Measurements from ENCODE around the gene SPATA2L.
A peak's percentile ranks its signal among the peaks of the same experiment; 100 is the strongest.

The SPATA2L gene, protein sequence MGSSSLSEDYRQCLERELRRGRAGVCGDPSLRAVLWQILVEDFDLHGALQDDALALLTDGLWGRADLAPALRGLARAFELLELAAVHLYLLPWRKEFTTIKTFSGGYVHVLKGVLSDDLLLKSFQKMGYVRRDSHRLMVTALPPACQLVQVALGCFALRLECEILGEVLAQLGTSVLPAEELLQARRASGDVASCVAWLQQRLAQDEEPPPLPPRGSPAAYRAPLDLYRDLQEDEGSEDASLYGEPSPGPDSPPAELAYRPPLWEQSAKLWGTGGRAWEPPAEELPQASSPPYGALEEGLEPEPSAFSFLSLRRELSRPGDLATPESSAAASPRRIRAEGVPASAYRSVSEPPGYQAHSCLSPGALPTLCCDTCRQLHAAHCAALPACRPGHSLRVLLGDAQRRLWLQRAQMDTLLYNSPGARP
- long read RNA-seq, donor 1, partial matches to known transcripts = 0 of 7 reads
- long read RNA-seq, donor 1, other reads (novel, unspliced or antisense) = 0 of 7 reads
- long read RNA-seq, donor 2, partial matches to known transcripts = 8 of 9 reads
- long read RNA-seq, donor 2, other reads (novel, unspliced or antisense) = 0 of 9 reads
- long read RNA-seq, donor 3, partial matches to known transcripts = 0 of 1 reads
- long read RNA-seq, donor 3, other reads (novel, unspliced or antisense) = 0 of 1 reads
- long read RNA-seq, donor 4, partial matches to known transcripts = 0 of 4 reads
- long read RNA-seq, donor 4, other reads (novel, unspliced or antisense) = 0 of 4 reads
- long read RNA-seq, donor 5, partial matches to known transcripts = 9 of 9 reads
- long read RNA-seq, donor 5, other reads (novel, unspliced or antisense) = 0 of 9 reads
- long read RNA-seq, donor 6, partial matches to known transcripts = 0 of 4 reads
- long read RNA-seq, donor 6, other reads (novel, unspliced or antisense) = 0 of 4 reads
- long read RNA-seq, donor 7 = 0 reads
- long read RNA-seq, donor 8, partial matches to known transcripts = 0 of 2 reads
- long read RNA-seq, donor 8, other reads (novel, unspliced or antisense) = 0 of 2 reads

DNA sequence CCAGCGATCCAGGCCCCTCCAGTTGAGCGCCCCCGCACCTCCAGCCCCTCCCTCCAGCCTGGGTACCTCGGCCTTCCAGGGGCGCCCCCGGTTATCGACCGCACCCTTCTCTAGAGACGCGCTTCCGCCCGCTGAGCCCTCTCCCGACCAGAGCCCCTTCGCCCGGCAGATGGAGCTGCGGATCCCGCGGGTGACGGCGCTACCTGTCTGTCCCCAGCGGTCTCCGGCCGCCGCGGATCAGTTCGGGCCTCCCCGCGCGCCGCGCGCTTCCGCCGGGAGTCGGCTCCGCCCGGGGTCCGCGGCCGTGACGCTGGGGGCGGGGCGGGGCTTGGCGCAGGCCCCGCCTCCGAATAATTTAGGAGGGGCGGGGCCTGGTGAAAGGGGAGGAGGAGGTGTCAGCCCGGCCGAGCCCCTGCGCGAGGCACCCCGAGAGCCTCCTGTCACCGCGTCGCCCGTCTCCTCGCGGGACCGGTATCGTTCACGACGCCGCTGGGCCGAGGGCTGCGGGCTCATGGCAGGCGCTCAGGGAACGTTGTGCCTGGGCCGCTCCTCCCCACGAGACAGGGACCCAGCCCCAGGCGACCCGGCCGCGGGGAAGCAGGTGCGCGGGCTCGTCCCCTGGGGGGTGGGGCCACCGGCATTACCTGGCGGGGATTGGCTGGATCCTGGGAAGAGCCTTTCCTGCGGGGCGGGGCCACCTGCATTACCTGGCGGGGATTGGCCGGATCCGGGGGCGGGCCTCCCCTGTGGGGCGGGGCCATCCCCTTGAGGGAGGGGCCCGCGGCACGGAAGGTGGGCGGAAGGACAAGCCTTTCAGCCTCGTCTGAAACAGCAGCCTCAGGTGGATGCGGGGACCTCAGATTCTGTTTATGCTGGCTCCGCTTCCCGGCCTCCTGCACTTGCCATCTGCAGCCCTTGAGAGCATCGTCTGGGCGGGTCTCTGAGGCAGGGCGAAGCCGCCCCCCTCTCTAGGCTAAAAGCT lies at the start of gene SPATA2L:
SPATA2L (minus strand) TSS at position 281 of the 982 bp plus-strand sequence. CDS start 473 bp downstream, outside the sequence.
- peak; percentile 98 for DNase-seq

DNA sequence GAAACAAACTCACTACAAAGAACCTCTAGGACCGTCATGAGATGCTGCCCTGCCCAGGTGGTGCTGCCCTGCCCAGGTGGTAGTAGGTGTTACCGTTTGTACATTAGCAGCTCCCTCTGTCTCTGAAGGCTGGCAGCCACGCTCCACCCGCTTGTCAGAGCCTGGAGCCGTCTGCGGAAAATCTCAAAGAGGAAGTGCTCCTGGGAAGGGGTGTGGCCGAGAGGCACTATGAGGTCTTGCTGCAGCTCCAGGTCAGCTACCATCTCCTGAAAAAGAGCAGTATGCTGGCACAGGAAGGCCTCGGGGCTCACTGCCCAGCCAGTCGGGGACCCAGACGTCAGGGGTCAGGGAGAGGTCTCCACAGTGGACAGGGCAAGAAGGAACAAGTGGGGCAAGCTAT lies 48.1 kb upstream of the SPATA2L start:
- DNase-seq = no peak

DNA sequence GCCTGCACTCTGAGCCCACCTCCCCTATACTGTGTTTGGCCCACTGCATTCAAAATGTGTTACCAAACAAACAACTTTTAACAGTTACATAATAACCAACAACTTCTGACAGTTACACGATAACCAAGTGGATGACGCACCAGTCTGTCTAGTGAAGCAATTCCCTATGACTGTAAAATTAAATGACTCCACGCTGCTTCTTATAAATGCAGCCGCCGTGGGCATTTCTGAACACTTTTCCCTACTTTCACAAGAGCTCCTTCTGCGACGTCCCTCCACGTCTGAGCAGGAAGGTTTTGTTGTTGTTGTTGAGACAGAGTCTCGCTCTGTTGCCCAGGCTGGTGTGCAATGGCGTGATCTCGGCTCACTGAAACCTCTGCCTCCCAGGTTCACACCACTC lies 47.4 kb upstream of the SPATA2L start:
- DNase-seq = no peak

DNA sequence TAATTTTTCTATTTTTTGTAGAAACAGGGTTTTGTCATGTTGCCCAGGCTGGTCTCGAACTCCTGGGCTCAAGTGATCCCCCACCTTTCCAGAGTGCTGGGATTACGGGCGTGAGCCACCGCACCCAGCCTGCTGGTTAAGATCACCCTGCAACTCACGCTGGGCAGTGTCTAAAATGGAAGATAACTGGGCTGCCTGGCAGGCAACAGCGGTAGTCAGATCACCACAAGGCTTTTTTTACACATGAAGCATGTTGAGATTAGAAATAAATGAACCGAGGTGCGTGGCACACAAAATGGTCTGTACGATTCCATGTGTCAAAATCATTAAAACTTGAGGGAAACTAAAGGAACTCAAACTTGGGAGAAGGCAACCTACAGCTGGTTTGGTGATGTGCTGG lies 46.6 kb upstream of the SPATA2L start:
- DNase-seq = no peak

DNA sequence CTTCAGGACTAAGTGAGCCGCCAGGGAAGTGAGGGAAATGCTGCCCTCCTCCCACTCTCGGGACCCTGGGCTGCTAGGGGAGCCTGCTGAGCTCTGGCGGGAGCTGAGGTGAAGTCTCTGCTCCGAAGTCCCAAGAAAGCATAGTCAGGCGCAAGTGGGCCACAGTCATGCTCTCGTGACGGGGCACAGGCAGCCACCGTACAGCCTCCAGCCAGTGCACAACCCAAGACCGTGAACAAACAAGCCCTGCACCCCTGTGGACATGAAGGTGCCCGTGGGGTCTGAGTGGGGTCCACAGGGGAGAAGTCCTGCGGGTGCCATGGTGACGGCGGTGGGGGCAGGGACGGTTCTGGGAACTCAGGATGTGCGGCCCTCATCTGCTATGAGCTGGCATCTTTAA lies 44.5 kb upstream of the SPATA2L start:
- DNase-seq = no peak

DNA sequence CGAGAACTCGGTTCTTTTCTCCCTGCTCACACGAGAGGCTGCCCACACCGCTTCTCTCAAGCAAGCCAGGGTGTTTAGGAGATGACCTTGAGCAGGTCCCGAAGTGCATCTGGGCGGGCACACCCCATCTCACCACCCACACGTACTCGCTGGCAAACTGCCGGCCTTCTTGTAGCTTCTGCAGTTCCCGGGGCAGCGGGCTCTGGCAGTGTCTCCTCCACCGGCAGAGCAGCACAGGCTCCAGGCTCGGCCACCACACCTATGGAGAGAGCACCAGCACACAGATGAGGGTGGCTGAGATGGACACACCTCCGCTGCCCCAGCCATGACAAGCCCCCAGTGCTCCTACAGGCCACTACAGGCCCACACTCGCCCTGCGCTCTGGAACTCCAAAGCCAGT lies 43.3 kb upstream of the SPATA2L start:
- DNase-seq = no peak

DNA sequence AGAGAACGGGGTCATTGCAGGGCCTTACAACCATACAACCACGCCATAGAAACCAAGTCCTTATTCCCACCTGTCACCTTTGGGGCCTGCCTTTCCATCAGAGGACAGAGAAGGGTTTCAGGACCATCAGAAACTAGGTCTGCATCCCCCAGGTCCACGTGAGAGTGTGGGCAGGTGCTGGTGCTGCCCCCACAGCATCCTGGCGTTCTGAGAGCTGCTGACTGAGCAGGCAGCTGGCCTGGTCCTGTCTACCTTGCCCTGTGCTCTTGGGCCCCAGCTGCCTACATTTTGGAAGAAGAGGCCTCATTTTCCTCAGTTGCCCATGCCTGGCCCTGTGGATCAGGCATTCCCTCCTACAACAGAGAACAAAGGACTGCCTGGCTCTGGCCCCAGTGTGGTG lies 41.4 kb upstream of the SPATA2L start:
- no peak for DNase-seq

DNA sequence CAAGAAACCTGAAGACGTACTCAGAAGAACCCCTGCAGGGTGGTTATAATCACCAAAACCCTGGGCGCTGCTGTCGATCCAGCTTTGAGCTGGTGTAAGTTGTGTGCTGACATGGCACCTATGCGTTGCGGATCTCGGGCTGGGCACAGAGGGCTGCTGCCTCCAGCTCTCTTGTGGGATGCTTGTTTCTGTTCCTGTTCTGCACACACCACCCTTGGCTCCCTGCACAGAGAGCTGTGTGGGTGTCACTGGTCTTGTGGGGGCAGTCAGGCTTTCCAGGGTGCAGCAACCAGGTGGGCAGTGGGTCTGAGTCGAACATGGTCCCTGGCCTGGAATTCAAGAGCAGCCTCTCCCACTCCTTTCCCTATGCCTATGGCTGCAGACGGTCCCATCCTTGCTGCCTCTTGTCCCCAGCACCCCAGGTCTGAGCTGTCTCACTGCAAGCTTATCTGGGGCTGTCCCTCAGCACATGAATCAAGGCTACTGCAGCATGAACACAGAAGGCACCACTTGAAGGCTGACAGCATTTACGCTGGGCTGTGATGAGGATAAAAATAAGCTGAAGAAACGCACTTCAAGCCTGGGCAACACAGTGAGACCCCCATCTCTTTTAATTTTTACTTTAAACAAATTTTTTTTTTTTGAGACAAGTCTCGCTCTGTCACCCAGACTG lies 40.0 kb upstream of the SPATA2L start:
- DNase-seq = no peak

DNA sequence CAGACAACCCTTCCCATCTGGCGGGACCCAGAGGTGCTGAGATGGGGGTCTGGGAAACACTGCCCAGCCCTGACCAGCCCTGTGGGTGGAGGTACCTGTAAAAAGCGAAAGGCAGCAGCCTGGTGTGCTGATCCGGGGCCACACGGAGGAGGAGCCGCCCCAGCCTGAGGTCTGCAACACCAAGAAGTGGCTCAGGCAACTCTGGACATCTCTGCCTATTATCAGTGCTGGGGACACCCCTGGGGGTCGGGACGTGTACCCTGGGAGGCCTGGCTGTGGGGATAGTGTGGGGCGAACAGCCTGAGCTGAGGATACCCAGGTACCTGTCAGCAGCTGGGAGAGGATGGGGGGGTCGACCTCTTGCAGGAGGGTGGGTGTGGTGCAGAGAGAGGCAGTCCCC lies 37.9 kb upstream of the SPATA2L start:
- no peak for DNase-seq

DNA sequence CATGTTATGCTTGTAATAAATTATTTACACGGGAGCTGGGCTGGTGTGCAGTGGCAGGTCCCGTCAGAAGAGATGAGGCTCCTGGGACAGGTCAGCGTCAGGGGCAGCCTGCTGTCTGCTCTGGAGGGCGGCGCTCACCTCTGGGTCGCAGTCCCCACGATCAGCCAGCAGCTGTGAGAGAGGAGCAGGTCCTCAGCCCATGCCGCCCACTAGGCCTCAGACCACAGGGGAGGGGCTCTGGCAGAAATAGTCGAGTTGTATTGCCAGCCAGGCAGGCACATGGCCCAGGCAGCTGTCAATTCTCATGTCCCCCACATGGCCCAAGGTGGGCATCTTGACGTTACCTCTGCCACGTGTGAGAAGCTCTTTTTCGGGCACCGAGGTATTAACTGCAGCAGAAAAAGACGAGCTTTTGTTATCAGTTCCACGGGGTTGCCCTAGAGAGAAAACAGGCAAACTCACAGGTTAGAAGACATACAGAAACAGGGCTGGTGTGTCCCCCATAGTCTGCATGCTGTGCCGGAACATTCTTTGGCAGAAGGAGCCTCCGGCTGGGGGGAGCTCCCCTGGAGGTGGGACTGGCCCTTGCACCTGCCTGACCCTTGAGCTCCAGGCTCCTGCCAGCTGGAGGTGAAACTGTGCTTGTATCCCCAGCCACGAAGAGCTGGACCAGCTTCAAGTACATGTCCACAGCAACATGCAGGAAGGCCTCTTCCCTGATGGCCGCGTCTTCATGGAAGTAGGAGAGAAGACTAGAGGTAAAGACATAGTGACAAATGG lies 37.2 kb upstream of the SPATA2L start:
- DNase-seq = no peak

DNA sequence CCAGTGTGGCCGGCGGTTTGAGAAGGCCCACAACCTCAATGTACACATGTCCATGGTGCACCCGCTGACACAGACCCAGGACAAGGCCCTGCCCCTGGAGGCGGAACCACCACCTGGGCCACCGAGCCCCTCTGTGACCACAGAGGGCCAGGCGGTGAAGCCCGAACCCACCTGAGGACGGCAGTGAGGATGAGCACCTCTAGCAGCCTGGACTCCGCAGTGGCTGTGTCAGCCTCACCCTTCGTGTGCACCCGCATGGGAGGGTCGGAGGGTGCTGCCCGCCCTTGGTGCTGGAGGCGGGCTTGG lies 36.5 kb upstream of the SPATA2L start:
- DNase-seq = no peak

DNA sequence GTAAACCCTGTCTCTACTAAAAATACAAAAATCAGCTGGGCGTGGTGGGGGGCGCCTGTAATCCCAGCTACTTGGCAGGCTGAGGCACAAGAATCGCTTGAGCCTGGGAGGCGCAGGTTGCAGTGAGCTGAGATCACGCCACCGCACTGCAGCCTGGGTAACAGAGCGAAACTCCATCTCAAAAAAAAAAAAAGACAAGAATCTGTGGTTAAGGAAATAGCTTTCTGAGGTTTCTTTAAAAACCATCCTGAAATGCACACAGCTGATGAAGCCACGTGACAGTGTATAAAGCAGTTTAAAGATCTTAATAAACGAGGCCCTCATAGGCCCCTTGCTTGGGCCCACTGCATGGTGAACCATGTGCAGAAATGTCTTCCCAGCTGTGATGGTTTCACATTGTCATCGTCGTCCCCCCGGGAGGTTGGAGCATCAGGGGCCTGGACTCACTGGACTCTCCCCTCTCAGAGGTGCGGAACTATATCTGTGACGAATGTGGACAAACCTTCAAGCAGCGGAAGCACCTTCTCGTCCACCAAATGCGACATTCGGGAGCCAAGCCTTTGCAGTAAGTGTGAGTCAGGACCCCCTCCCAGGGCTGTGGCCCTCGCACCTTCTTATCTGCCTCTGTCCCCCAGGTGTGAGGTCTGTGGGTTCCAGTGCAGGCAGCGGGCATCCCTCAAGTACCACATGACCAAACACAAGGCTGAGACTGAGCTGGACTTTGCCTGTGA lies 36.0 kb upstream of the SPATA2L start:
- DNase-seq = no peak

DNA sequence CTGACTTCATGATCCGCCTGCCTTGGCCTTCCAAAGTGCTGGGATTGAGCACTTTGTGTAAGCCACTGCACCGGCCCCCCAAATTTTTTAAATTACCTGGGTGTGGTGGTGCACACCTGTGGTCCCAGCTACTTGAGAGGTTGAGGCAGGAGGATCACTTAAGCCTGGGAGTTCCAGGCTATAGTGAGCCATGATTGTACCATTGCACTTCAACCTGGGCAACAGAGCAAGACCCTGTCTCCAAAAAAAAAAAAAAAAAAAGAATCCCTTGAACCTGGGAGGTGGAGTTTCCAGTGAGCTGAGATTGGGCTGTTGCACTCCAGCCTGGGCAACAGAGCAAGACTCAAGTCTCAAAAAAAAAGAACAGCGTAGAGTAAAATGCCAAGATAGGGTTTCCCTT lies 35.0 kb upstream of the SPATA2L start:
- no peak for DNase-seq

DNA sequence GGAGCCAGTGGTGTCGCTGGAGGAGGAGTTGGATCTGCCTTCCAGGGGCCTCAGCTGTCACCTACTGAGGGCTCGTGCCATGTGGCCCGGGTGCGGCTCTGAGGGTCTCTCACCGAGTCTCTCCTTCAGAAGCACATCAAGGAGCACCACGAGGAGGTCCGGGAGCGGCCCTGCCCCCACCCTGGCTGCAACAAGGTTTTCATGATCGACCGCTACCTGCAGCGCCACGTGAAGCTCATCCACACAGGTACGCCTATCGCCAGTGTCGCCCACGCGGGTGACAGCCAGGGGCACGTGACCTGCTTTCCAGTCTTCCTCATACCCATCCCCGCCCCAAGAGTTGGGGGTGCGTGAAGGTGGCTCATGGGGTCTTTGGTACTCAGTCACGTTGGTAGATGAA lies 32.3 kb upstream of the SPATA2L start:
- DNase-seq = no peak

DNA sequence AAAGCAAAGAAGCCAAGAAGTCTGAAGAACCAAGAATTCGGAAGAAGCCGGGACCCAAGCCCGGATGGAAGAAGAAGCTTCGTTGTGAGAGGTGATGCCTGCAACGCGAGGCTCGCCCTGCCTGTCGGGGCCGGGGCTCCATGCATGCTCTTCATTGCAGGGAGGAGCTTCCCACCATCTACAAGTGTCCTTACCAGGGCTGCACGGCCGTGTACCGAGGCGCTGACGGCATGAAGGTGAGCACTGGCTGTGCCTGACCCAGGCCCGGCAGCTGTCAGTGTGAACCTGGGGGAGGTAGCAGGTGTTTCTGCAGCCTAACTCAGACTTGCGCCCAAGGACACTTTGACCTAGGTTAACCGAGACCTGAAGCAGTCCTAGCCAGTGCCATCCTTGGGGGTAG lies 31.8 kb upstream of the SPATA2L start:
- DNase-seq = no peak

DNA sequence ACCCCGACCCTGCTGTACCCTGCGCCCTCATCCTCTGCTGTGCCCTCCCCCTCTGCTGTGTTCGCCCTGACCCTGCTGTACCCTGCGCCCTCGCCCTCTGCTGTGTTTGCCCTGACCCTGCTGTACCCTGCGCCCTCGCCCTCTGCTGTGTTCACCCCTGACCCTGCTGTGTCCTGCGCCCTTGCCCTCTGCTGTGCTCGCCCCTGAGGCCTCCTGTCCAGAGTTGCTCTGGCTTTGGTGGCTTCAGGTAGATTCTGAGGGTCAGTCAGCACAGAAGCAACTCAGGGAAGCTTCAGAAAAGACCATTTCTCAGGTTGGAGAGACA lies 31.4 kb upstream of the SPATA2L start:
- DNase-seq = no peak

DNA sequence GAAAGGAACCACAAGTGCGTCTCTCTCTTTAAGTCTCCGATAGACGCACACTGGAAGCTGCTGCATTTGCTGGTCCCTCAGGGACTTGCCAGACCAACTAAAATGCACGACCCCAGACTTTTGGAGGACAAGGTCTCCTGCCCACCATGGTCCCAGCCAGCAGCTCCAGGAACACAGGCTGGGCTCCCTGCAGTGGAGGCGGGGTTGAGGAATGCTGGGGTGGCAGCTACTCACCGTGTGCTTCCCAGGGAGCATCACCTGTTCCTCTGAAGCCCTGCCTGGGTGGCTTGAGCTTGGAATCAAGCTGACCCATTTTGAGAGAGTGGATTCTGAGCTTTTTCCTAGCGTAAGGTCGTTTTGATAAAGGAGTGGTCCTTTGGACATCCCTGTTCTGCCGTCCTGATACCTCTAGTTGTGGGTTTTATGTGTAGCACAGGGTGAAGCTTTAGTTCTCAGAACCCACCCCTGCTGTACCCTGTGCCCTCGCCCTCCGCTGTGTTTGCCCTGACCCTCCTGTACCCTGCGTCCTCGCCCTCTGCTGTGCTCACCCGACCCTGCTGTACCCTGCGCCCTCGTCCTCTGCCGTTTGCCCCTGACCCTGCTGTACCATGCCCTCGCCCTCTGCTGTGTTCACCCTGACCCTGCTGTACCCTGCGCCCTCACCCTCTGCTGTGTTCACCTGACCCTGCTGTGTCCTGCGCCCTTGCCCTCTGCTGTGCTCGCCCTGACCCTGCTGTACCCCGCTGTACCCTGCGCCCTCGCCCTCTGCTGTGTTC lies 30.8 kb upstream of the SPATA2L start:
- no peak for DNase-seq

DNA sequence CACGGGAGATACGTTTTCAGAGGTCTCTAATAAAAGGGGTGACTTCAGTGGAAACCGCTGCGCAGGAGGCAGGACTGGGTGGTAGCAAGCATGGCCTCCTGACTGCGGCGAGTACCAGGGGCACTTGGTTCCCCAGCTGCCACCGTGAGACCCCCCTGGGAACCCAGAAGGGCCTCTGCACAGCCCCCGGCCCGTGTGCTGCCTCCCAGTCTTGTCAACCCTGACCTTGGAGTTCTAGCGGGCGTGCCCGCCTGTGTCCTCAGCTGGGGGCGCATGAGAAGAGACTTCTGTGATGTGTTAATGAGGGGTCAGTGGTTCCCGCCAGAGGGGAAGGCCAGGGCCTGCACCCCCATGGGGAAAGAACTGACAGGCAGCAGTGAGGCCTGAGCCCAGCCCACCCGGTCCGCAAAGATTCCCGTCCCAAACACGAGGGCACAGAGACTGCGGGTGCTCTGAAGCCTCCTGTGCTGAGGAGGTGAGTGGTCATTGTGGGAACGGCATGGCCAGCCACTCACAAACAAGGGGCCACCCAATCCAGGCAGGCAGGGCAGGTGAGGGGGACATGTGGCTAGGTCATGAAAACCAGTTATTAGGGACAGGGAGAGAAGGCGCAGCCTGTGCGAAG lies 29.2 kb upstream of the SPATA2L start:
- no peak for DNase-seq
